Esophagus muscularis mucosa (tissue), 4 donors: ENCODE measurements around the gene AFAP1. TPM values are rescaled to one million over a fixed set of nuclear protein-coding genes. Genes with fewer than 3 reads are reported as not detected.

Experiments used
- DNase-seq: peaks from one replicate; pipeline ENCODE4 v3.0.0-alpha.2; 2017; ENCODE audit errors: extremely low spot score
- H3K27ac ChIP-seq, 4 donors: fragments of 200-600 bp; sonication (generic); replicated peaks in 1 of 4; 1 replicate in 3 of 4; 2 replicates in 1 of 4; pipeline ENCODE4 v1.5.1; 2016 to 2019; ENCODE audit warnings: mild to moderate bottlenecking in 1 of 4
- H3K27me3 ChIP-seq, 4 donors: fragments of 200-600 bp; sonication (generic); one replicate each; pipeline versions ENCODE4 v1.5.1 to v1.6.0; 2016 to 2019
- H3K36me3 ChIP-seq, 4 donors: fragments of 200-600 bp; sonication (generic); one replicate each; pipeline ENCODE4 v1.5.1; 2016 to 2019
- H3K4me1 ChIP-seq, 4 donors: fragments of 200-600 bp; sonication (generic); one replicate each; pipeline ENCODE4 v1.5.1; 2016 to 2019
- H3K4me3 ChIP-seq, 4 donors: fragments of 200-600 bp; sonication (generic); 1 replicate in 2 of 4; 2 replicates in 2 of 4; pipeline ENCODE4 v1.5.1; 2016 to 2019; ENCODE audit warnings: mild to moderate bottlenecking in 4 of 4, moderate library complexity in 1 of 4
- H3K9me3 ChIP-seq, 4 donors: fragments of 200-600 bp; sonication (generic); 1 replicate in 3 of 4; 2 replicates in 1 of 4; pipeline ENCODE4 v1.5.1; 2016 to 2019
- CTCF ChIP-seq, 3 experiments: fragments of 200-600 bp in 2 of 3; fragments of 450-650 bp in 1 of 3; sonication (generic) in 2 of 3; IDR thresholded peaks; one replicate each; pipeline ENCODE4 v1.5.1; 2017 to 2019; ENCODE audit warnings: antibody characterized with exemption in 3 of 3, mild to moderate bottlenecking in 2 of 3, moderate library complexity in 1 of 3
- EP300 ChIP-seq: sonication (generic); formaldehyde crosslinking; IDR thresholded peaks from one replicate; pipeline ENCODE4 v1.6.1; 2017; ENCODE audit warnings: antibody characterized with exemption
- POLR2A ChIP-seq: fragments of 450-650 bp; IDR thresholded peaks from one replicate; pipeline ENCODE4 v1.6.1; 2017; ENCODE audit warnings: antibody characterized with exemption, moderate library complexity, mild to moderate bottlenecking, low read depth
- POLR2AphosphoS5 ChIP-seq, 2 donors: sonication (generic); formaldehyde crosslinking; IDR thresholded peaks; one replicate each; pipeline ENCODE4 v1.6.1; 2017; ENCODE audit warnings: antibody characterized with exemption in 2 of 2
- WGBS: methylation state at CpG from one replicate; pipeline ENCODE4 v1.1.5; 2018; 5-methylcytosine and 5-hydroxymethylcytosine counted together
- intact Hi-C: fragments of 100-400 bp; cut with DNase I; formaldehyde crosslinking; loops from one replicate; pipeline ENCODE4 v1.15.1; 2023
- total RNA-seq, 4 donors: library from RNA; depleted of rRNA; stranded (reverse); fragments of >200 nt; gene quantifications; one replicate each; pipeline versions ENCODE4 v1.1.0 to v1.2.1, GENCODE V29; 2016

Gene AFAP1
- total RNA-seq, 4 donors from 2014 or later = 37.8 to 71.3 (median 50.9) TPM

- Histone ChIP-seq H3K27ac (no peak overlapping the region), H3K36me3 (peaks cover 10 to 87% (median 55%) of the 10 kb centered on the region in 4 donors)
Observed at GRCh38 chr4:7764466-7764865, 175.2 kb downstream of the AFAP1 start.

GRCh38 chr4:7763788-7764187, 175.9 kb downstream of the AFAP1 start:
- peaks cover 10 to 82% (median 49%) of the 10 kb centered on the region in 4 donors for H3K36me3 ChIP-seq
- no peaks in the 10 kb centered on the region for H3K9me3 ChIP-seq
- intact Hi-C loops = loop anchor here (5.0 kb wide), 1 partner anchor 224 kb away; no protein-coding TSS in a partner anchor
- TF ChIP-seq EP300 (no peak), CTCF (IDR thresholded peaks at IDR 0.05) (no peak), POLR2A (no peak), POLR2AphosphoS5 (IDR thresholded peaks at IDR 0.05) (no peak)
- WGBS = 64% methylated on average over 10 of the region's 10 CpGs
- peaks cover 0 to 41% (median 39%) of the 10 kb centered on the region in 4 donors for H3K4me1 ChIP-seq
- H3K27ac ChIP-seq = no peak overlapping the region
- no peak for DNase-seq
- no peak overlapping the region for H3K4me3 ChIP-seq
- no peaks in the 10 kb centered on the region for H3K27me3 ChIP-seq

More at GRCh38 chr4:7764466-7764865, 175.2 kb downstream of the AFAP1 start:
- no peak for DNase-seq
- peaks cover 5 to 46% (median 43%) of the 10 kb centered on the region in 4 donors for H3K4me1 ChIP-seq
- 85% methylated on average over 5 of the region's 5 CpGs for WGBS
- intact Hi-C loops = loop anchor here (5.0 kb wide), 1 partner anchor 223 kb away; no protein-coding TSS in a partner anchor
- no peaks in the 10 kb centered on the region for H3K9me3 ChIP-seq
- TF ChIP-seq CTCF (IDR thresholded peaks at IDR 0.05) (no peak), EP300 (no peak), POLR2AphosphoS5 (IDR thresholded peaks at IDR 0.05) (no peak), POLR2A (no peak)
- no peaks in the 10 kb centered on the region for H3K27me3 ChIP-seq
- H3K4me3 ChIP-seq = no peak overlapping the region

GRCh38 chr4:7763106-7763505, 176.6 kb downstream of the AFAP1 start:
- no peaks in the 10 kb centered on the region for H3K27me3 ChIP-seq
- intact Hi-C loops = loop anchor here (5.0 kb wide), 1 partner anchor 224 kb away; no protein-coding TSS in a partner anchor
- peaks cover 3 to 46% (median 37%) of the 10 kb centered on the region in 4 donors for H3K4me1 ChIP-seq
- 84% methylated on average over 16 of the region's 16 CpGs for WGBS
- no peaks in the 10 kb centered on the region for H3K9me3 ChIP-seq
- DNase-seq = no peak
- peaks cover 10 to 75% (median 43%) of the 10 kb centered on the region in 4 donors for H3K36me3 ChIP-seq
- TF ChIP-seq POLR2A = no peak
- no peak for TF ChIP-seq EP300
- no peak overlapping the region for H3K4me3 ChIP-seq
- no peak overlapping the region for H3K27ac ChIP-seq

- peak overlapping the region; percentile 66 to 79 (median 72) for H3K27ac ChIP-seq
- 73% methylated on average over 11 of the region's 15 CpGs for WGBS
- TF ChIP-seq POLR2AphosphoS5 (IDR thresholded peaks at IDR 0.05) = no peak
- no peak for TF ChIP-seq CTCF (IDR thresholded peaks at IDR 0.05)
- no peak for TF ChIP-seq POLR2A
- no peak for TF ChIP-seq EP300
- DNase-seq = no peak
- peaks cover 10 to 69% (median 37%) of the 10 kb centered on the region in 4 donors for H3K36me3 ChIP-seq
- intact Hi-C loops = loop anchor here (5.0 kb wide), 1 partner anchor 225 kb away; no protein-coding TSS in a partner anchor
- no peaks in the 10 kb centered on the region for H3K9me3 ChIP-seq
- no peak overlapping the region for H3K4me3 ChIP-seq
- no peaks in the 10 kb centered on the region for H3K27me3 ChIP-seq
- peaks cover 9 to 52% (median 38%) of the 10 kb centered on the region in 4 donors for H3K4me1 ChIP-seq
Observed at GRCh38 chr4:7762376-7763030, 177.2 kb downstream of the AFAP1 start.

- H3K4me1 ChIP-seq = peaks cover 11 to 50% (median 40%) of the 10 kb centered on the region in 4 donors
- H3K4me3 ChIP-seq = no peak overlapping the region
- H3K9me3 ChIP-seq = no peaks in the 10 kb centered on the region
- intact Hi-C loops = loop anchor here (2.0 to 5.0 kb wide), 2 partner anchors 41 to 226 kb away; no protein-coding TSS in a partner anchor
- WGBS = 18% methylated on average over 10 of the region's 12 CpGs
- H3K27ac ChIP-seq = peak overlapping the region; percentile 66 to 79 (median 72)
- H3K36me3 ChIP-seq = peaks cover 10 to 62% (median 34%) of the 10 kb centered on the region in 4 donors
- H3K27me3 ChIP-seq = no peaks in the 10 kb centered on the region
- DNase-seq = peak; percentile 94
- TF ChIP-seq EP300 (no peak), POLR2AphosphoS5 (IDR thresholded peaks at IDR 0.05) (peak; percentile 45 to 74), CTCF (IDR thresholded peaks at IDR 0.05) (peak; percentile 85 to 95 (median 90)), POLR2A (no peak)
Observed at GRCh38 chr4:7761720-7762119, 177.9 kb downstream of the AFAP1 start.
